Naive B cell (primary cell): ENCODE results near the gene TMEM205. TPM values are rescaled to one million over a fixed set of nuclear protein-coding genes. Genes with fewer than 3 reads are reported as not detected.
A peak's percentile ranks its signal among the peaks of the same experiment; 100 is the strongest.

Experiments used
- ATAC-seq, 2 donors: fragments of 150-1000 bp; cut with Tn5 transposase; 2 replicates each; pipeline ENCODE4 v1.10.0; 2021; ENCODE audit warnings: low read depth in 2 of 2, mild to moderate bottlenecking in 2 of 2, moderate library complexity in 2 of 2
- DNase-seq: peaks from one replicate; pipeline ENCODE4 v3.0.0; 2022
- H3K27ac Mint-ChIP-seq, 6 donors: one replicate each; pipeline ENCODE4 v1.8.0; 2020 to 2022; ENCODE audit warnings: mild to moderate bottlenecking in 6 of 6, mixed read lengths in 6 of 6, moderate library complexity in 5 of 6, inconsistent platforms in 2 of 6
- H3K27me3 Mint-ChIP-seq, 3 donors: one replicate each; pipeline ENCODE4 v1.8.0; 2021 to 2022; ENCODE audit warnings: mixed read lengths in 3 of 3, mild to moderate bottlenecking in 1 of 3
- H3K36me3 Mint-ChIP-seq, 2 donors: one replicate each; pipeline ENCODE4 v1.8.0; 2020 to 2022; ENCODE audit warnings: mixed read lengths in 2 of 2, inconsistent platforms in 1 of 2, mild to moderate bottlenecking in 1 of 2
- H3K4me1 Mint-ChIP-seq, 3 donors: one replicate each; pipeline ENCODE4 v1.8.0; 2020 to 2022; ENCODE audit warnings: mixed read lengths in 3 of 3, inconsistent platforms in 1 of 3, mild to moderate bottlenecking in 1 of 3, moderate library complexity in 1 of 3
- H3K4me3 Mint-ChIP-seq, 8 donors: one replicate each; pipeline ENCODE4 v1.8.0; 2020 to 2022; ENCODE audit warnings: mild to moderate bottlenecking in 8 of 8, mixed read lengths in 8 of 8, moderate library complexity in 8 of 8, inconsistent platforms in 2 of 8
- H3K9me3 Mint-ChIP-seq, 7 donors: one replicate each; pipeline ENCODE4 v1.8.0; 2020 to 2022; ENCODE audit warnings: mixed read lengths in 7 of 7, mild to moderate bottlenecking in 5 of 7, inconsistent platforms in 2 of 7, moderate library complexity in 1 of 7
- polyA plus RNA-seq, 6 donors: library from polyadenylated mRNA; unstranded; fragments of 300-500 nt; fragmentation: Illumina TruSeq; gene quantifications; one replicate each; pipeline ENCODE4 v1.2.3, GENCODE V29; 2021; ENCODE audit warnings: low read depth in 6 of 6

TMEM205 gene
- polyA plus RNA-seq, 6 donors from 2014 or later: 102 to 171 (median 114) TPM

DNA sequence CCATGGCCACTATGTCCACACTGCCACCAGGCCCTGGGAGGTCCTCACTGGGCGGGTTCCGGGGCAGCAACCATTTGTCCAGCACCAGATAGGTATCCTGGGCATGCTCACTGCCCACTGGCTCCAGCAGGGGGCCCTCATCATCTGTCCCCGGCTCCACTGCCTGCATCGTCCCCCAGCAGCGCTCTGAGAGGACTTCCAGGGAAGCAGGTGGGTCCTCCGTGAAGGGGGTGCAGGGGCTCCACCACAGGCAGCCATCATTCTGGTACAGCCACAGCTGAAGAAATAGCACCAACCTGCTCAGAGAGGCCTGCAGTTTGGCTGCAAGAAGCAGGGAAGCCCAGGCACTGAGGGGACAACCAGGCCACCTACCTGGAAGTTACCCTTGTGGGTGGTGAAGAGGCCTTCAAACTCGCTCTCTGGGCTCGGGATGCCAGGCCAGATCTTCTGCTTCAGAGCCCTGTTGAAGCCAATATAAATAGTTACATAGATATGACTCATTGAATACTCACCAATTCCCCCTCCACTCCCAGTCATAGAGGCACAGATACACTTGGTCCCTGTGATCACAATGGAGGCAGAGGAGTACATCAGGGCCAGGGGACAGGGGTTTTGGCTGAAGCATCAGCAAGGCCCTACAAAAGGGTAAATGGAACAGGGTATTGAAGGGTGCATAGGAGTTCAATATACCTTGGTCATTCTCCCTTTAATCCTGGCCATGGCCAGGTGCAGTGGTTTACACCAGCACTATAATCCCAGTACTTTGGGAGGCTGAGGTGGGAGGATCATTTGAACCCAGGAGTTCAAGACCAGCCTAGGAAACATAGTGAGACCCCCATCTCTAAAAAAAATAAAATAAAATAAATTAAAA lies 32.5 kb upstream of the TMEM205 start:
- Mint-ChIP-seq H3K9me3 (peaks cover 0 to 1% (median 0%) of the 10 kb centered on the region in 7 donors), H3K4me1 (peaks cover 32 to 44% (median 41%) of the 10 kb centered on the region in 3 donors)

DNA sequence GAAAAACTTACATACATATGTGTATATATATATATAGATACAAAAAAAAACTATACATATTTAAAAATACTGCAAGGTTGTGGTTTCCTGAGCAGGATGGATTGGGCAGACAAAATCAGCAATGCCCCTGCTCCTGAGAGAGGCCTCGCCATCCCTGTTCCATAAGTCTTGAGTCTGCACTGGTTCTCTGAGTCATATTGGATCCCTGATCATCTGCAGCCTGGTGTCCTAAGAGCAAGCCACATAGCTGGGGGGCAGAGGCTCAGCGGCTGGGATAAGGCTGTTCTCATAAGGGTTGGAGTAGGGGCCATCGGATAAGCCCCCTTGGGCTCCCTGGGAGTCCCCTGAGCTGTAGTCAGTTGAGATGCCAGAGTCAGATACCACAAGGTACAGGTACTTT lies 31.7 kb upstream of the TMEM205 start:
- H3K27ac Mint-ChIP-seq: peak overlapping the region in 3 of 6 donors; percentile 34 to 60 (median 59)
- H3K4me1 Mint-ChIP-seq: peaks cover 34 to 39% (median 37%) of the 10 kb centered on the region in 3 donors
- DNase-seq: no peak
- H3K4me3 Mint-ChIP-seq: no peak overlapping the region
- H3K9me3 Mint-ChIP-seq: peaks cover 0 to 1% (median 0%) of the 10 kb centered on the region in 7 donors
- ATAC-seq: no peak
- H3K36me3 Mint-ChIP-seq: no peaks in the 10 kb centered on the region
- H3K27me3 Mint-ChIP-seq: no peaks in the 10 kb centered on the region

More for the DNA sequence above, 32.5 kb upstream of the TMEM205 start:
- H3K27me3 Mint-ChIP-seq: no peaks in the 10 kb centered on the region
- DNase-seq (no peak), ATAC-seq (no peak)
- peak overlapping the region in 2 of 8 donors; percentile 19 to 60 for H3K4me3 Mint-ChIP-seq
- H3K27ac Mint-ChIP-seq: no peak overlapping the region
- H3K36me3 Mint-ChIP-seq: no peaks in the 10 kb centered on the region

DNA sequence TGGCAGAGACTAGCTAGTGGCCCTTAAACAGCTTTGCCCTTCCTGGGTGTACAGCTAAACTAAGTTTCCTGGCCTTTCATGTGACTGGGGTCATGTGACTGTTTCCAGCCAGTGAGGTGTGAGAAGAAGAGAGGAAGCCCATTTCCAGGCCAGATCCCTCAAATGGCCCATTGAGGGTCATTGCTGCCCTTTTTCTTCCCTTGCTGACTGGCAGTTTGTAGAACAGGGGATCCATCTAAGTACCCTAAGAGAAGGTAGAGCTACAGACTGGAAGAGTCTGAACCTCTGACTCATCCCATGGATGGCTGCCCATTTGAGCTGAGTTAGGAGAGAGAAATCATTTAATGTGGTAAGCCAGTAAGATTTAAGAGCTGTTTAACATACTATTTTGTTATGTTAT lies 31.2 kb upstream of the TMEM205 start:
- Mint-ChIP-seq H3K27ac (peak overlapping the region in 2 of 6 donors; percentile 35 to 65), H3K9me3 (no peaks in the 10 kb centered on the region), H3K36me3 (no peaks in the 10 kb centered on the region), H3K27me3 (no peaks in the 10 kb centered on the region), H3K4me1 (peaks cover 32 to 35% (median 32%) of the 10 kb centered on the region in 3 donors), H3K4me3 (peak overlapping the region in 5 of 8 donors; percentile 6 to 75 (median 66))
- DNase-seq (no peak), ATAC-seq (no peak)

DNA sequence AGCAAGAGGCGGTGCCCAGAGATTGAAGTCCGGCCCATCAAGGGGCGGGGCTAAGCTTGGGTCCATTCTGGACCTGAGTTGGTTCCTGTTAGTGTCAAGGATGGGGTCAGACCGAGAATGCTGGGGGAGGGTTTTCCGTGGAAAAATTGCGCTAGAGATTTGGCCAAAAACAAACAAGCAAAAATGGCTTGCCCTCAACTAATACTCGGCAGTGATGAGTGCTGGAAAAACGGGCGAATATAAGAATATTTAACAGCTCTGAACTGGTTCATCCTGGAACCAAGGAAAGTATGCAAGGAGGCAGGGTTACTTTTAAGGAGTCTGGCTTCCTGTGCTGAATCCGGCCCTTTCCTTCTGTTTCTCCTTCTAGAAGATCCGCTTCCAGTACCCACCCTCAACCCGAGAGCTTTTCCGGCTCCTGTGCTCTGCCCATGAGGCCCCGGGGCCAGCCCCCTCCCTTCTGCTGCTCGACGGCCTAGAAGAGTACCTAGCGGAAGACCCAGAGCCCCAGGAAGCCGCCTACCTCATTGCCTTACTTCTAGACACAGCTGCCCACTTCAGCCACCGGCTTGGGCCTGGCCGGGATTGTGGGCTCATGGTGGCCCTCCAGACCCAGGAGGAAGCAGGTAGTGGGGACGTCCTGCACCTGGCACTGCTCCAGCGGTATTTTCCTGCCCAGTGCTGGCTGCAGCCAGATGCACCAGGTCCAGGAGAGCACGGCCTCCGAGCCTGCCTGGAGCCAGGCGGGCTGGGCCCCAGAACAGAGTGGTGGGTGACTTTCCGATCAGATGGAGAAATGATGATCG lies 29.3 kb upstream of the TMEM205 start:
- H3K36me3 Mint-ChIP-seq: no peaks in the 10 kb centered on the region
- H3K27ac Mint-ChIP-seq: no peak overlapping the region

DNA sequence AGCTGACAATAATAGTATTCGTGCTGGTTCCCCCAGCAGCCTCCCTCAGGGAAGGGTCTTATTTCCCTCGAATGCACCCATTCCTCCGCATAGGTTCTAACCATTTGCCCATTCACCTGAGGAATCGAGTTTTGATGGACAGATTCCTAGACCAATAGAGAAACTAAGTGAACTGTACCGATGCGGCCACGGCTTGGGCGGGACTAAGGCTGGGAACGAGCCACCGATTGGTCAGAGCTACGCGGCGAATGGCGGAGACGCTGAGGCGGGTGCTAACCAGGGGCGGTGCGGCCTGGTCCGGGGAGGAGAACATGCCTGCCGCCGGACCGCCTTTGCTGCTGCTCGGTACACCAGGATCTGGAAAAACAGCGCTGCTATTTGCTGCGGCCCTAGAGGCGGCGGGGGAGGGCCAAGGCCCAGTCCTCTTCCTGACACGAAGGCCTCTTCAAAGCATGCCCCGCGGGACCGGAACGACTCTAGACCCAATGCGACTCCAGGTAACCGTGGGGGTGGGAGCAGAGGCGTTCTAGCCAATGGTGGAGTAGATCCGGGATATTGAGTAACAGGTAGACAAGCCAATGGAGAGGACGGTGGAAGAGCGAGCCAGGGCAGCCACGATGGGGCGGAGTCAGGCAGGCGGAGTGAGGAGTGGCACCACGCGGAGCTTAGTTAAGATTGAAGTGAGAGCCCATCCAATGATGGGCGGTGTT lies 28.5 kb upstream of the TMEM205 start, which contains the start of gene SWSAP1:
TSS of gene SWSAP1 (plus strand) at position 234 of the 710 bp plus-strand sequence. CDS start at position 249, 15 bp downstream.
- Mint-ChIP-seq H3K4me1 (peaks cover 11 to 19% (median 14%) of the 10 kb centered on the region in 3 donors), H3K27me3 (no peaks in the 10 kb centered on the region), H3K9me3 (no peaks in the 10 kb centered on the region), H3K36me3 (peaks cover 0 to under 1% of the 10 kb centered on the region in 2 donors), H3K4me3 (peak within 1 kb of the TSS in 1 of 8 donors; percentile 2), H3K27ac (peak within 1 kb of the TSS in 2 of 6 donors; percentile 5 to 38)
- DNase-seq (peak; percentile 98), ATAC-seq (peak; percentile 85 to 87)

More for the DNA sequence above, 29.3 kb upstream of the TMEM205 start:
- ATAC-seq: peak; percentile 35 to 40
- Mint-ChIP-seq H3K4me3 (no peak overlapping the region), H3K9me3 (no peaks in the 10 kb centered on the region), H3K4me1 (peaks cover 16 to 24% (median 20%) of the 10 kb centered on the region in 3 donors), H3K27me3 (no peaks in the 10 kb centered on the region)
- peak; percentile 65 for DNase-seq

DNA sequence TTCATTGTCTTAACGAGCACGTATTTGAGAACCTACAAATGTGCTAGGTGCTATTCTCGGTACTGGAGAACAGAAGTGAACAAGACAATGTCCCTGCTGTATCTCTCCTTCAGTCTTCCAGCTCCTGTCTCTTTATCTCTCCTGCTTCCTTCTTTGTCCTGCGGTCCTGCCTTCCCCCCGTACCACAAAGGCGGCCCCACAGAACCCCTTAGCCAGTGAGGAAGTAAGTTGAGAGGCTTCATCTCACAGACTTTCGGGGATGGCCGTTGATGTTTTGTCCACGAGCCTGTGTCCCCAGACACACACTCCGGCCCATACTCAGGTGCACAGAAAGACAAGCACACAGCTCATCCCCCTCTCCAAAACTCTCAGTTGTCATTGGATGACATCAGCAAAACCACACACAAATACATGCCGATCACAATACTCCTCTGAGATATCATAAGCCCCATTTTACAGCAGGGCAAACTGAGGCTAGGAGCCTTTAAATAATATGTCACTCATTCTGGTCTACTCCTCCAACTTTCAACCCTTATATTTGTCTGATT lies 27.9 kb upstream of the TMEM205 start:
- DNase-seq (no peak), ATAC-seq (no peak)
- Mint-ChIP-seq H3K36me3 (peaks cover 5 to 7% of the 10 kb centered on the region in 2 donors), H3K27ac (peak overlapping the region in 1 of 6 donors; percentile 38), H3K27me3 (no peaks in the 10 kb centered on the region), H3K9me3 (no peaks in the 10 kb centered on the region), H3K4me1 (peaks cover 13 to 19% (median 14%) of the 10 kb centered on the region in 3 donors), H3K4me3 (peak overlapping the region in 1 of 8 donors; percentile 2)

DNA sequence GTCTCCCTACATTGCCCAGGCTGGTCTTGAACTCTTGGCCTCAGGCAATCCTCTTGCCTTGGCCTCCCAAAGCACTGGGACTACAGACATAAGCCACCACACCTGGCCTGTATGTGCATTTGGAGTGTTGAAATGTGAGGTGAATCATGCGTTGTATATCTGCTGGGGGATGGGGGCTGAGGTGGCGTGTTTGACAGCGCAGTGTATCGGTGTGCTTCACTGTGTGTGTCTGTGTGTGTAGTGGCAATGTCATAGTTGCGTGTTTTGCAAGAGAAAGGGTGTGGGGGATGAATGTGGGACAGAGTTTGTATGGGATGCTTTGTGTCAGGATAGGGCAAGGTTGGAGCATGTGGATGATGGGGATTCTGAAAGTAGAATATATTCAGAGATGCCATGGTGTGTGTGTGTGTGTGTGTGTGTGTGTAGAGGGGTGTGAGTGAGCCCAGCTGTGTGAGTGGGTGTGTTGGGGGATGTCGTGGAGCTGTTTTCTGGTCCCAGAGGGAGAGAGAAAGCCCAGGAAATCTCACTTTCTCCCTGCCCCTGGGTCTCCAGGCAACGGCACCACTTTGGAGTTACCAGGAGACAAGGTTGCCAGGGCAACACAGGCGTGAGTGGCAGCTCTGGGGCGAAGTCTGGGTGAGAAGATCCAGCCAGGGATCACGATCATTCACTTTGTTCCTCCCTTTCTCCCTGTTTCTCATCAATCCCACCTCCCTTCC lies 27.3 kb upstream of the TMEM205 start:
- Mint-ChIP-seq H3K27ac (peak overlapping the region in 3 of 6 donors; percentile 5 to 67 (median 65)), H3K4me1 (peaks cover 13 to 19% (median 14%) of the 10 kb centered on the region in 3 donors), H3K27me3 (no peaks in the 10 kb centered on the region), H3K36me3 (peaks cover 7 to 9% of the 10 kb centered on the region in 2 donors), H3K9me3 (no peaks in the 10 kb centered on the region), H3K4me3 (peak overlapping the region in 4 of 8 donors; percentile 0 to 79 (median 36))
- no peak for DNase-seq
- no peak for ATAC-seq

DNA sequence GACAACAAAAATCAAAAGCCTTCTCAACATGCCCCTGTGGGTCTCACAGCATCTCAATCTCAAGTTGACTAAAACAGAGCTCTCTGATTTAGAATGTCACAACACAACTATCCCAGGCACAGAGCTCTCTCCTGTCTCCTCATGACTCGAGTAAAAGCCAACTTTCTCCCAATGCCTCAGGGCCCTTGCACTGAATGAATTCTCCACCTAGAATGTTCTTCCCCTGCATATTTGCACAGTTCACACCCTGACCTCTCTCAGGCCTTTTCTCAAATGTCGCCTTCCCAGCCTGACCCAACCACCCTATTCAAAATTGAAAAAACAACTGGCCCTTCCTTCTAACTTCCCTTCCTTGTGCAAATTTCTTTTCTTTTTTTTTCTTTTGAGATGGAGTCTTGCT lies 24.7 kb upstream of the TMEM205 start:
- no peak for ATAC-seq
- Mint-ChIP-seq H3K4me1 (peaks cover 2 to 10% (median 3%) of the 10 kb centered on the region in 3 donors), H3K36me3 (peaks cover 7 to 9% of the 10 kb centered on the region in 2 donors), H3K27me3 (no peaks in the 10 kb centered on the region), H3K9me3 (no peaks in the 10 kb centered on the region), H3K4me3 (no peak overlapping the region), H3K27ac (peak overlapping the region in 1 of 6 donors; percentile 5)
- no peak for DNase-seq

DNA sequence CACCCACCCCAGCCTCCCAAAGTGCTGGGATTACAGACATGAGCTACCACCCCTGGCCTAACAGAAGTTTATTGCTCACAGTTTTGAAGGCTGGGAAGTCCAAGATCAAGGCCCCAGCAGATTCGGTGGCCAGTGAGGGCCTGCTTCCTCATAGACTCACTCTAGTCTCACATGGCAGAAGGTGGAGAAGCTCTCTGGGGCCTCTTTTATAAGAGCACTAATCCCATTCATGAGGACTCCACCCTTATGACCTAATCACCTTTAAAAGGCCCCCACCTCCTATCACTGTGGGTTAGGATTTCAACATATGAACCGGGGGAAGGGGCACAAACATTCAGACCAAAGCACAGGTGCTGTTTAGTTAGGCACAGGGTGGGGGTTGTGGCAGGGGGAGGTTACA lies 21.5 kb upstream of the TMEM205 start:
- Mint-ChIP-seq H3K4me3 (no peak overlapping the region), H3K27me3 (no peaks in the 10 kb centered on the region), H3K9me3 (no peaks in the 10 kb centered on the region), H3K27ac (no peak overlapping the region), H3K36me3 (peaks cover 7 to 9% of the 10 kb centered on the region in 2 donors), H3K4me1 (peaks cover 0 to 3% (median 2%) of the 10 kb centered on the region in 3 donors)
- DNase-seq (no peak), ATAC-seq (no peak)

DNA sequence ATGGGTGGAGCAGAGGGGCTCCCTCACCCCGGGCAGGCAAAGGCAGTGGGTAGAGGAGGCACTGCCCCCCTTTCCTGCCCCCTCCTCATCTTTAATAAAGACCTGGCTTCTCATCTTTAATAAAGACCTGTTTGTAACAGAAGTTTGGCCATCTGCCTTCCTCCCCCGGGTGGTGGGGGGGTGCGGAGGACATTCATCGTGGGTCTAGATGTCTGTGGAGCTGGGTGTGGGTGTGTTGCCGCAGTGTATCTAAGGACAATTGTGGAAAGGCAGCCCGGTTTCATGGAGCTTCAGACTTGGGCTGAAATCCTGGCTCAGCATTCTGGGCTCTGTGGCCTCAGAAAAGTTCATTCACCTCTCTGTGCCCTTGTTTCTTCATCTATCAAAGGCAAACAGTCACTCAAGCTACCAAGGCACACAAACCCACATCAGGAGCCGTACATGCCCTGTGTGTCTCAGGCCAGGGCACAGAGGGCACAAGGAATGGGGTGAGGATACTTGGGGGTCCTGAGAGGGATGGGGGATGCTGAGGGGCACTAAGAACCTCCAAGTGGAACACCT lies 19.6 kb upstream of the TMEM205 start:
- ATAC-seq: no peak
- Mint-ChIP-seq H3K36me3 (peaks cover 7 to 9% of the 10 kb centered on the region in 2 donors), H3K9me3 (no peaks in the 10 kb centered on the region), H3K27me3 (no peaks in the 10 kb centered on the region), H3K4me3 (no peak overlapping the region), H3K4me1 (peaks cover 2 to 10% (median 6%) of the 10 kb centered on the region in 3 donors), H3K27ac (no peak overlapping the region)
- no peak for DNase-seq

DNA sequence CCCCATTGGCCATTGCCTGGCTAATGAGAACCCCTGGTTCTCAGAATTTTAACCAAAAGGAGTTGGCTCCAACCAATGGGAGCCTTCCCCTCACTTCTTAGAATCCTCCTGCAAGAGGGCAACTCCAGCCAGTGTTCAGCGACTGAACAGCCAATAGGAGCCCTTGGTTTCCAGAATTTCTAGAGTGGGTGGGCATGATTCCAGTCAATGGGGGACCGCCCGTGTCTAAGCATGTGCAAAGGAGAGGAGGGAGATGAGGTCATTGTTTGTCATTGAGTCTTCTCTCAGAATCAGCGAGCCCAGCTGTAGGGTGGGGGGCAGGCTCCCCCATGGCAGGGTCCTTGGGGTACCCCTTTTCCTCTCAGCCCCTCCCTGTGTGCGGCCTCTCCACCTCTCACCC lies 18.9 kb upstream of the TMEM205 start:
- Mint-ChIP-seq H3K9me3 (no peaks in the 10 kb centered on the region), H3K36me3 (peaks cover 7 to 9% of the 10 kb centered on the region in 2 donors), H3K27me3 (no peaks in the 10 kb centered on the region), H3K27ac (no peak overlapping the region), H3K4me3 (peak overlapping the region in 1 of 8 donors; percentile 52), H3K4me1 (peaks cover 2 to 10% (median 6%) of the 10 kb centered on the region in 3 donors)
- ATAC-seq (no peak), DNase-seq (no peak)
